Peyer's patch (tissue), 4 donors: ENCODE results near the gene CRY2.
A peak's percentile ranks its signal among the peaks of the same experiment; 100 is the strongest.

ENCODE experiments used
- CTCF ChIP-seq, 6 experiments: fragments of 450-650 bp in 4 of 6; fragments of 200-600 bp in 2 of 6; sonication (generic) in 1 of 6; IDR thresholded peaks; one replicate each; pipeline ENCODE4 v1.5.1; 2017 to 2019; ENCODE audit warnings: antibody characterized with exemption in 6 of 6, mild to moderate bottlenecking in 3 of 6, moderate library complexity in 1 of 6
- POLR2A ChIP-seq, 2 donors: fragments of 450-650 bp; IDR thresholded peaks; one replicate each; pipeline ENCODE4 v1.5.1; 2017; ENCODE audit warnings: antibody characterized with exemption in 2 of 2, mild to moderate bottlenecking in 2 of 2, moderate library complexity in 2 of 2

GRCh38 chr11:45803971-45804760, 43.1 kb upstream of the CRY2 start:
- TF ChIP-seq CTCF (IDR thresholded peaks at IDR 0.05) (no peak), POLR2A (IDR thresholded peaks at IDR 0.05) (peak; percentile 85 to 89)
